Stimulated activated effector memory CD8-positive, alpha-beta T cell treated with anti-CD3 and anti-CD28 coated beads, Interleukin-12 subunit alpha, Interleukin-12 subunit beta, amount 100 ng/mL, for 72 hours (primary cell): Measurements from ENCODE around the gene ZNF516.

Experiments used
- ATAC-seq: fragments of 150-1000 bp; cut with Tn5 transposase; 2 replicates; pipeline ENCODE4 v1.10.0; 2021
- DNase-seq, 2 donors: peaks; one replicate each; pipeline ENCODE4 v3.0.0; 2021 to 2022; ENCODE audit warnings: low spot score in 2 of 2
- H3K27ac Mint-ChIP-seq: one replicate; pipeline ENCODE4 v1.8.0; 2022; ENCODE audit warnings: mild to moderate bottlenecking, mixed read lengths
- H3K36me3 Mint-ChIP-seq: one replicate; pipeline ENCODE4 v1.8.0; 2022; ENCODE audit warnings: mild to moderate bottlenecking, mixed read lengths
- H3K4me1 Mint-ChIP-seq: one replicate; pipeline ENCODE4 v1.8.0; 2022; ENCODE audit warnings: mixed read lengths
- H3K4me3 Mint-ChIP-seq: one replicate; pipeline ENCODE4 v1.8.0; 2022; ENCODE audit warnings: mild to moderate bottlenecking, mixed read lengths
- H3K9me3 Mint-ChIP-seq: one replicate; pipeline ENCODE4 v1.8.0; 2022; ENCODE audit warnings: mixed read lengths

The ZNF516 gene

GRCh38 chr18:76472829-76473228, 22.2 kb downstream of the ZNF516 start:
- H3K36me3 Mint-ChIP-seq = no peaks in the 10 kb centered on the region
- H3K4me3 Mint-ChIP-seq = no peak overlapping the region
- ATAC-seq (no peak), DNase-seq (no peak)
- no peak overlapping the region for H3K27ac Mint-ChIP-seq
- H3K4me1 Mint-ChIP-seq = peaks cover 17% of the 10 kb centered on the region
- no peaks in the 10 kb centered on the region for H3K9me3 Mint-ChIP-seq

DNA sequence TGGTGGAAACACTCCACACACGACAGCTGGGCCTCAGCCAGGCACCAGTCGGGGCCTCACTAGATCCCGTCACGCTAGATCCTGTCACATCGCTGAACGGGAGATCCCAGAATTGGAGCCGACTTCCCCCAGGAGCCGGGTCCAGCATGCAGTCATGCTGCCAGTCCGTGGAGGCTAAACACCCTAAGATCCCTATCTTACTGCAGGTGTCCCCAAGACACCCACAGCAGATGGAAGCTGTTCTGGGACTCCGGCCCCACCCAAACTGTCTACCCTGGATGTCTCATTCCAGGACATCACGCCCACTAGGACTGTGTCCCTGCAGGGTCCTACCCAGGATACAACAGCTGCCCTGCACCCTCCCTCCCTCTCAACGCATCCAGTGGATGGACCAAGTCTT, 23.4 kb downstream of the ZNF516 start:
- no peak overlapping the region for H3K27ac Mint-ChIP-seq
- no peak overlapping the region for H3K4me3 Mint-ChIP-seq
- H3K36me3 Mint-ChIP-seq = no peaks in the 10 kb centered on the region
- peaks cover 16% of the 10 kb centered on the region for H3K4me1 Mint-ChIP-seq
- DNase-seq (no peak), ATAC-seq (no peak)
- H3K9me3 Mint-ChIP-seq = no peaks in the 10 kb centered on the region

- Mint-ChIP-seq H3K9me3 (no peaks in the 10 kb centered on the region), H3K4me3 (peak overlapping the region; percentile 29), H3K27ac (no peak overlapping the region), H3K4me1 (peaks cover 27% of the 10 kb centered on the region), H3K36me3 (no peaks in the 10 kb centered on the region)
- no peak for ATAC-seq
- DNase-seq = no peak
These were observed 26.4 kb downstream of the ZNF516 start for GRCh38 chr18:76468345-76469304.

DNA sequence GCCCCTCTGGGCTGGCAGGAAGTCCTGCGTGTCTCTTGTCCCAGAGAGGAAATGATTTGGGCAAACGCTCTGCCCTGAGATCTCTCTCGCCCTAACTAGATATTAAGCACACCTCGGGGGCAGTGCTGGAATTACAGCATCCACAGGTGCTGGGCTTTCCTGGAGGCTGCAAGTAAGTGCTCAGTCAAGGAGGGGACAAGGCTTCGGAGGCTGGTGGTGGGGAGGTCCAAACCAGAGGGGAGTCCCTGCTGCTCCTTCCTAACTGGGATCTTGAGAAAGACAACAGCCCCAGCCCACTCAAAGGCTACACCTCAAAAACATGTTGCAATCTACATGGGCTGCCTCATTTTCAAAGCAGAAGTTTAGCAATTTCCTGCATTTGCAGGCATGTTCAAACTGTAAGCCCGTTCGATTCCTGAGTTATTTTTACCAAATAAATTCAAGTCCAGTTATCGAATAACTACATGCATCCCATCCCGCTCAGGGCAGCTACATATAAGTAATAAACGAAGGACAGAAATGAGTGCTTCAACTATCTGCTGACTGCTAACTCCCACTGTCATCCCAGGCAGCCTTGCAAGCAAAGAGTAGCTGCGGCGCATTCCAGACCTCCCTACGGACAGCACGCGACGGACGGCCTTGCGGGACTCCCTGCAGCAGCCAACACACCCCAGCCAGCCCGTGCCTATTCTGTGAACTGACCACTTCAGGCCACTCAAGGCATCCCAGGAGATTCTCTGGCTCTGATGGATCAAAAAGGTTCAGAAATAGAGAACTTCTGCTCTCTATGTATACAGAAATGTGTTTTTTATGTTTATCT, 27.5 kb downstream of the ZNF516 start:
- H3K27ac Mint-ChIP-seq = peak overlapping the region; percentile 73
- no peak for DNase-seq
- peak; percentile 24 for ATAC-seq
- peaks cover 27% of the 10 kb centered on the region for H3K4me1 Mint-ChIP-seq
- peak overlapping the region; percentile 29 for H3K4me3 Mint-ChIP-seq
- H3K36me3 Mint-ChIP-seq = no peaks in the 10 kb centered on the region
- H3K9me3 Mint-ChIP-seq = no peaks in the 10 kb centered on the region

DNA sequence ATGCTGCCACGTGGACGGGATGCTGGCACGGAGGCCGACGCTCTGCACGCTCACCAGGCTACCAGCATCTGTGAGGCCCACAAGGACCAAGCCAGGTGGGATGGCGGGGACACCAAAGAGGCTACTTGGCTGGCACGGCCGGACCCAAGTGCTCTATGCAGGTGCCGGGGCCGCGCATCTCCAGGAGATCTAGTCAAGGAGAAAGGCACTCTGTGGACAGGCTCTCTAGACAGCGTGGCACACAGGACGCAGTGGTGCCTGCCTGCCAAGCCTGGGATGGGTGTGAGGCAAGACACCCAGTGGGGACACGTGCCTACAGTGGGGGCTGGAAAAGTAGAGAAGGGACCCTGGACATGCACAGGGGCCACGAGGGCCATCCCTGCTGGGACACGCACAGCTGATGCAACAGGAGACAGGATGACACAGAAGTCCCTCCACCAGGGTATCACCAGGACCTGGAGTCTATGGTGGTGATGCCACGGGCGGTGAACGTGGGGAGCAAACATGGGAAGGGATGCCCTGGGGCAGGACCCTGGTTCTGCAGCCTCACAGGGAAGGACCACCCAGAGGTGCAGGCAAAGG, 28.5 kb downstream of the ZNF516 start:
- Mint-ChIP-seq H3K4me1 (peaks cover 21% of the 10 kb centered on the region), H3K9me3 (no peaks in the 10 kb centered on the region), H3K36me3 (no peaks in the 10 kb centered on the region), H3K27ac (peak overlapping the region; percentile 83), H3K4me3 (no peak overlapping the region)
- ATAC-seq (peak; percentile 38), DNase-seq (no peak)

GRCh38 chr18:76465630-76466409, 29.2 kb downstream of the ZNF516 start:
- Mint-ChIP-seq H3K36me3 (no peaks in the 10 kb centered on the region), H3K27ac (peak overlapping the region; percentile 83), H3K9me3 (no peaks in the 10 kb centered on the region), H3K4me3 (no peak overlapping the region), H3K4me1 (peaks cover 21% of the 10 kb centered on the region)
- ATAC-seq (peak; percentile 29), DNase-seq (no peak)

DNA sequence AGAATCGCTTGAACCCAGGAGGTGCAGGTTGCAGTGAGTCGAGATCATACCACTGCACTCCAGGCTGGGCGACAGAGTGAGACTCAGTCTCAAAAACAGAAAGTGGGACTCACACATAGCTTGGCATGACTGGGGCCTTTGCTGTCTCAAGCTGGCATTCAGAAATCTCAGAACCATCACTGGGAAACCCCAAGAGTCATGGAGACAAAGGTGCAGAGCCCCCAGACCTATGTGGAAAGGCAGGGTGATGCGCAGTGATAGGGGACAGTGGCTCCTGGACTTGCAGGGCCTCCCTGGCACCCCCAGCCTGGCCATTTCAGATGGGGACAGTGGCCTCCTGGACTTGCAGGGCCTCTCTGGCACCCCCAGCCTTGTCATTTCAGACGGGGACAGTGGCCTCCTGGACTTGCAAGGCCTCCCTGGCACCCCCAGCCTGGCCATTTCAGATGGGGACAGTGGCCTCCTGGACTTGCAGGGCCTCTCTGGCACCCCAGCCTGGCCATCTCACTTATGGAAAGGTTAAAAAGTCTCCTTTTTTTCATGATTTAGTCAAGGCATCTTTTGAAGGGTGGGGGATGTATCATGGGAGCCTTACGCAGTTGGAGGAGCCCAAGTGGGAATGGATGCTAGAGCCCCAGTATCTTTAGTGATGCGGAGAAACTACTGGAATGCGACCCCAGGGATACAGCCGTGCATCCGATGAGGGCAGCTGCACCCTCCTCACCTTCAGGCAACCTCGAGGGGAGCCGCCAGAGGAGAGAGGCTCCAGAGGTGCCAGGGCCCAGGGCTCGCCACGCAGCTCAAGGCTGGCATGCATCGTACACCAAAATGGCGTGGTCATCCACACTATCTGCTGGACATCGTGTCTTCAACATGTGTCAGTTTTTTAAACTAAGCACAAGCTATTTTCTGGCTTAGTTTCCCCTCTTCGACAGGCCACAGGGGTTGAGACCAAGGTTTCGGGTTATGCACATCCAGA, 30.5 kb downstream of the ZNF516 start:
- H3K9me3 Mint-ChIP-seq = no peaks in the 10 kb centered on the region
- H3K4me1 Mint-ChIP-seq = peaks cover 21% of the 10 kb centered on the region
- H3K36me3 Mint-ChIP-seq = no peaks in the 10 kb centered on the region
- no peak for ATAC-seq
- H3K27ac Mint-ChIP-seq = peak overlapping the region; percentile 72
- no peak overlapping the region for H3K4me3 Mint-ChIP-seq
- DNase-seq = no peak

DNA sequence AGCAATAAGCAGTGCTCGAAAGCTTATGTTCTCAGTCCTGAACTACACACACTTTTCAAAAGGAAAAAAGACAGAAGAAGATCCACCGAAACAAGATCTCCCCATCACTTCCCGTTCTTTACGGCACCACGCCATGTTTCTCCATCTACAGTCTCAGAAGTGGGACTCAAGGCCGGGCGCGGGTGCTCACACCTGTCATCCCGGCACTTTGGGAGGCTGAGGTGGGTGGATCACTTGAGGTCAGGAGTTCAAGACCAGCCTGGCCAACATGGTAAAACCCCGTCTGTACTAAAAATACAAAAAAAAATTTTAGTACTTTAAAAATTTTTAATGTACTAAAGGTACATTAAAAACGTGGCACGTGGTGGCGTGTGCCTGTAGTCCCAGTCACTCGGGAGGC, 31.2 kb downstream of the ZNF516 start:
- no peak for ATAC-seq
- no peaks in the 10 kb centered on the region for H3K36me3 Mint-ChIP-seq
- H3K4me3 Mint-ChIP-seq = no peak overlapping the region
- H3K4me1 Mint-ChIP-seq = peaks cover 21% of the 10 kb centered on the region
- H3K27ac Mint-ChIP-seq = no peak overlapping the region
- DNase-seq = no peak
- no peaks in the 10 kb centered on the region for H3K9me3 Mint-ChIP-seq

DNA sequence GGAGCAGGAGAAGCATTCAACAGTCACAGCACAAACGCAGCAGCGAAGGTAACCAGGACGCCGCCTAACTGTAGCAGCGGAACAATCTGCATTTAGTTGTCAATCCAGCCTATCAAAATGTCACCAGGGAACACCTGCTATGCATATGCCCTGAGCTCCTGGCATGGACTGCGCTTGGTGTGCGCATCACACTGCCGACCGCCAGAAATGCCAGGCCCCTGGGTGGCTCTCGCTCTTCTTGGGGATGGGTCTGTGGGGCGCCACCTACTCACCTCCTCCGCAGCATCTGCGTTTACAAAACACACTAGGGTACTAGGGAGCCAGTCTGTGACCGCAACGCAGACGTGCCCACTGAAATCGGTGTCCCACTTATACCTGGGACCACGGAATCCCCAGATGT, 31.7 kb downstream of the ZNF516 start:
- DNase-seq (no peak), ATAC-seq (no peak)
- H3K4me1 Mint-ChIP-seq = peaks cover 21% of the 10 kb centered on the region
- H3K9me3 Mint-ChIP-seq = no peaks in the 10 kb centered on the region
- no peak overlapping the region for H3K27ac Mint-ChIP-seq
- no peak overlapping the region for H3K4me3 Mint-ChIP-seq
- H3K36me3 Mint-ChIP-seq = no peaks in the 10 kb centered on the region

DNA sequence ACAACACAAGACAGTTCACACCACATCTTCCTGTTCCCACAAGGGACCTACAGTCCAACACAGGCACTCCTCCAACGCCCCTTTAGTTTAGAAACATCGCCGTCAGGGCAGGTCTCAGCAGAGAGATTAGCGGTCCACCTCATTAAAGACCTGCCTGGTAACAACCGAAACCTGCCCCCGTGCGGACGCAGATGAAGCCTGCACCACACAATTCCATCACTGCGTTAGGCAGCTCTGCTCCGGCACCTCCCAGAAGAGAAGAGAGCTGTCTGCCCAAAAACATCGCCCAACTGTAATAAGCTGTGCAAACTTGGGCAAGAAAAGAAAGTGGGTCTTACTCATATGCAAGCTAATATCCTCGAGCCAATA, 32.7 kb downstream of the ZNF516 start:
- no peak overlapping the region for H3K27ac Mint-ChIP-seq
- ATAC-seq (no peak), DNase-seq (no peak)
- H3K9me3 Mint-ChIP-seq = no peaks in the 10 kb centered on the region
- H3K4me1 Mint-ChIP-seq = peaks cover 13% of the 10 kb centered on the region
- no peaks in the 10 kb centered on the region for H3K36me3 Mint-ChIP-seq
- H3K4me3 Mint-ChIP-seq = no peak overlapping the region

DNA sequence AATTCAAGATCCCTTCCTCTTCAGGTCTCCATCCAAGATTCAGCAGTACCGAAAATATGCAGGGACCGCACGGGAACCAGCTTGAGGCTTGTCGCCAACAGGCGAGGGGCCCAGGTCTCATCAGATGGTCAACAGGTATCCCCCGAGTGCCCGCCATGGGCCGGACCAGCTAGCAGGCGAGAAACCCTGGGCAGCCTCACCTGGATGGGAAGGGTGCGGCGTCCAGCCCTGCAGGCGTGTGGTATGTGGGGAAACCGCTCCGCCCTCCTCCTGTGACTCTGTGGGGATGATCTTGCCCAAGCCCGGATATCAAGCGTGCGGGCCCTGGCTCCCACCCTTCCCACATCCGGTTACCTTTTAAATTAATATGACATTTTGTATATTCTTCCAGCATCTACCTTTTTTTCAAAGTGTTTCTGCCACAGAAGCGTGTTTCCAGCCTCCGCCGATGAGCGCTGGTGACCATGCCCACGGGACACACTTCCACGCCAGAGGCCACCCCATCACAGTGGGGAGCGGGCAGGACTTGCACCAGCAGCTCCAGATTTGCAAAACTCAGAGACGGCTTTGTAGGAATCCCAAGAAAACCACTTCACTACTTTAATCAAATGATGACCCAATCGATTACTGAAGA, 33.2 kb downstream of the ZNF516 start:
- Mint-ChIP-seq H3K4me3 (no peak overlapping the region), H3K4me1 (peaks cover 13% of the 10 kb centered on the region), H3K36me3 (no peaks in the 10 kb centered on the region), H3K9me3 (no peaks in the 10 kb centered on the region), H3K27ac (no peak overlapping the region)
- no peak for DNase-seq
- no peak for ATAC-seq

DNA sequence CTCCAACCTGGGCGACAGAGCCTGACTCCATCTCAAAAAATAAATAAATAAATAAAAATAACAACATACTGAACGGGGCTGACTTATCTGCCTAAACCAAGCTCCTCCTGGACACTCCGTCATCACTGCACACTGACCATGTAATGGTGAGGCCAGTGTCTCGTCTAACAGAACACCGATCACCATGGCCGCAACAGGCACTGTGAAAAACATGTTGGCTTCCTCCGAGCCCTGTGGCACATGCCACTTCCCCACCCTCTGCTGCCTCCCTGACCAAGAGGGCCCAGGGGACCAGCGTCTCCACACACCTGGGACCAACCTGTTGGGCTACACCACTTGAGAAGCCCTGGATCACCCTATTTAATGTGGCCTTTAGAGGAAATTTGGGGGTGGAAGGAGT, 33.9 kb downstream of the ZNF516 start:
- Mint-ChIP-seq H3K9me3 (no peaks in the 10 kb centered on the region), H3K4me1 (peaks cover 6% of the 10 kb centered on the region), H3K36me3 (no peaks in the 10 kb centered on the region), H3K27ac (no peak overlapping the region), H3K4me3 (no peak overlapping the region)
- DNase-seq (no peak), ATAC-seq (no peak)

GRCh38 chr18:76460482-76460881, 34.6 kb downstream of the ZNF516 start:
- no peaks in the 10 kb centered on the region for H3K9me3 Mint-ChIP-seq
- DNase-seq (no peak), ATAC-seq (no peak)
- peaks cover 5% of the 10 kb centered on the region for H3K4me1 Mint-ChIP-seq
- no peak overlapping the region for H3K4me3 Mint-ChIP-seq
- H3K36me3 Mint-ChIP-seq = no peaks in the 10 kb centered on the region
- H3K27ac Mint-ChIP-seq = no peak overlapping the region
